ENCODE data around the gene KRTAP10-4.

- TF ChIP-seq CTCF (IDR thresholded peaks at IDR 0.05) (no peak), EZH2 (IDR thresholded peaks at IDR 0.05; ENCODE audit: borderline replicate concordance, insufficient read depth, low read depth, low read length, poor library complexity, severe bottlenecking) (no peak)
Measured at GRCh38 chr21:44601596-44602462, 28.3 kb downstream of the KRTAP10-4 start.
